ENCODE measurements around the gene AKNAD1. TPM values are rescaled to one million over a fixed set of nuclear protein-coding genes. Genes with fewer than 3 reads are reported as not detected.

The AKNAD1 gene
- total and polyA plus RNA-seq, 2 of the 8 experiments (the other 6 are each of a cell fraction or from before 2014, with no cell fraction given) = not detected

DNA sequence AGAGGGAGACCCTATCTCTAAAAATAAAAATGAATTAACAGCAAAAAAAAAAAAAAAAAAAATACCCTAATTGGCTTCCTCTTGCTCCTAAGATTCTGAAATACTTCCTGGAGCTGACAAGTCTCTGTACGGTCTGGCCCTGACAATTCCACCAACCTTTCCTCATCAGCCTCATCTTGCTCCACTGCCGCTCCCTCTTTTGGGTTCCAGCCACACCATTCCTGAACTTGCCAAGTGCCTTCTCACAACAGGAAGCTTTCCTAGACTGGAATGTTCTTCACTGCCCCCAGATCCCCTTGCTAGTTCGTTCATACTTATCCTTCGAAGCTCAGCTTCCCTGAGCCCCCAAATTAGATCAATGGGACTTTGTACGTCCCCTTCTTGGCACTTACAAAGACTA, 37.0 kb downstream of the AKNAD1 start (continued):
- no peak for TF ChIP-seq SIN3A (conservative IDR thresholded peaks at IDR 0.05 in 1 of 2, IDR thresholded peaks at IDR 0.05 in 1 of 2; ENCODE audit: low read depth in 1 of 2, low read length in 2 of 2)
